ENCODE measurements around the gene DUSP10.

- TF ChIP-seq CTCF (IDR thresholded peaks at IDR 0.05 in 4 of 5, conservative IDR thresholded peaks at IDR 0.05 in 1 of 5) = no peak
- TF ChIP-seq POLR2A (IDR thresholded peaks at IDR 0.05) = no peak
Observed at GRCh38 chr1:221695301-221695700, 46.6 kb downstream of the DUSP10 start.
